ENCODE measurements around the gene SPAG16.

SPAG16 gene

GRCh38 chr2:214180071-214180470 lies 895.8 kb downstream of the SPAG16 start:
- H3K4me1 ChIP-seq (ENCODE audit: control insufficient read depth in 5 of 5, insufficient read depth in 5 of 5, low read length in 5 of 5), result no peaks in the 10 kb centered on the region
- no peak overlapping the region for H3K4me3 ChIP-seq (ENCODE audit: low read depth in 1 of 5, low read length in 5 of 5)
- H3K27me3 ChIP-seq (ENCODE audit: control insufficient read depth in 5 of 5, insufficient read depth in 4 of 5, low read length in 5 of 5), result no peaks in the 10 kb centered on the region
- no peak overlapping the region for H3K9ac ChIP-seq (ENCODE audit: low read length in 5 of 5)
- no peaks in the 10 kb centered on the region for H3K36me3 ChIP-seq (ENCODE audit: control insufficient read depth in 5 of 5, insufficient read depth in 5 of 5, low read length in 5 of 5)
- H3K27ac ChIP-seq (ENCODE audit: low read depth, low read length), result no peak overlapping the region
- H3K9me3 ChIP-seq (ENCODE audit: control insufficient read depth in 5 of 5, low read length in 5 of 5), result no peaks in the 10 kb centered on the region

DNA sequence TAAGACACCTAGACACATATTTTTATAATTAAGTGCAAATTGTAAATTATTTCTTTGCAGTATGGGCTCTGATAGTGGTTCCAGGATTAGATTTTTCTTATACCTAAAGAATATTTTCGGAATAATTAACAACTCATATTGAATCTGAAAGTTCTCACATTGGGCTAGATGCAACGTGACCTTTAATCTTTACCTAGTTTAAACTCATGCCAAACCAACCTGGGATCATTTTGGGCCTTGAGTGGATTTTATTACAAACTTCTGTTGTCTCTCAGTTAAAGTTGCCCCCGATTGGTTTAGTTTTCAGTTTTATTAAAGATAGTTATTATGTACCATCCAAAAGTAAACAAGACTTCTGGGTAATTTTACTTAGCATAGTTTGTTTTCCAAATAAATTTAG lies 896.4 kb downstream of the SPAG16 start:
- no peaks in the 10 kb centered on the region for H3K36me3 ChIP-seq (ENCODE audit: control insufficient read depth in 5 of 5, insufficient read depth in 5 of 5, low read length in 5 of 5)
- H3K4me3 ChIP-seq (ENCODE audit: low read depth in 1 of 5, low read length in 5 of 5), result no peak overlapping the region
- H3K27ac ChIP-seq (ENCODE audit: low read depth, low read length), result no peak overlapping the region
- H3K27me3 ChIP-seq (ENCODE audit: control insufficient read depth in 5 of 5, insufficient read depth in 4 of 5, low read length in 5 of 5), result no peaks in the 10 kb centered on the region
- no peak overlapping the region for H3K9ac ChIP-seq (ENCODE audit: low read length in 5 of 5)
- H3K9me3 ChIP-seq (ENCODE audit: control insufficient read depth in 5 of 5, low read length in 5 of 5), result no peaks in the 10 kb centered on the region
- no peaks in the 10 kb centered on the region for H3K4me1 ChIP-seq (ENCODE audit: control insufficient read depth in 5 of 5, insufficient read depth in 5 of 5, low read length in 5 of 5)

DNA sequence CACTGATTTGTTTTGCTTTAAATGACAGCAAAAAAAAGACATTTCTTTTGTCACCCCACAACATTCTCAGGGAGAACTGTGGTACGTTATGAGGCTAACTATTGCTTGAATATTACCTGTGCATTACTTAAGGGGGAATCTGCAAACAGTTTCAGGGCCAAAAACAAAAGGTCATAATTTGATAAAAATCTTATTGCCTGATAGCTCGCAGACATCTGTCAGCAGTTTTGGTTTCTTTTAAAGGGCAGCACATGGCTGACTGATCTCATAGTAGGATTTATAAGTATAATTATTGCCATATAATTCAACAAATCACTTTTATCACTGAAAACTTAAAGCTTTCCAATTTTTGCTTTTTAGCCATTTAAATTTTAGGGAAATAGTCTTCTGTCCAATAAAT lies 900.2 kb downstream of the SPAG16 start:
- Histone ChIP-seq H3K27me3 (ENCODE audit: control insufficient read depth in 5 of 5, insufficient read depth in 4 of 5, low read length in 5 of 5) (no peaks in the 10 kb centered on the region), H3K9me3 (ENCODE audit: control insufficient read depth in 5 of 5, low read length in 5 of 5) (no peaks in the 10 kb centered on the region), H3K4me3 (ENCODE audit: low read depth in 1 of 5, low read length in 5 of 5) (no peak overlapping the region), H3K9ac (ENCODE audit: low read length in 5 of 5) (no peak overlapping the region), H3K4me1 (ENCODE audit: control insufficient read depth in 5 of 5, insufficient read depth in 5 of 5, low read length in 5 of 5) (no peaks in the 10 kb centered on the region), H3K36me3 (ENCODE audit: control insufficient read depth in 5 of 5, insufficient read depth in 5 of 5, low read length in 5 of 5) (no peaks in the 10 kb centered on the region), H3K27ac (ENCODE audit: low read depth, low read length) (no peak overlapping the region)

- H3K4me3 ChIP-seq (ENCODE audit: low read depth in 1 of 5, low read length in 5 of 5), result no peak overlapping the region
- no peak overlapping the region for H3K27ac ChIP-seq (ENCODE audit: low read depth, low read length)
These were observed 901.3 kb downstream of the SPAG16 start for GRCh38 chr2:214185546-214185945.

GRCh38 chr2:214192711-214193110 lies 908.4 kb downstream of the SPAG16 start:
- Histone ChIP-seq H3K9me3 (ENCODE audit: control insufficient read depth in 5 of 5, low read length in 5 of 5) (no peaks in the 10 kb centered on the region), H3K9ac (ENCODE audit: low read length in 5 of 5) (no peak overlapping the region), H3K36me3 (ENCODE audit: control insufficient read depth in 5 of 5, insufficient read depth in 5 of 5, low read length in 5 of 5) (no peaks in the 10 kb centered on the region), H3K27me3 (ENCODE audit: control insufficient read depth in 5 of 5, insufficient read depth in 4 of 5, low read length in 5 of 5) (no peaks in the 10 kb centered on the region), H3K4me3 (ENCODE audit: low read depth in 1 of 5, low read length in 5 of 5) (no peak overlapping the region), H3K27ac (ENCODE audit: low read depth, low read length) (no peak overlapping the region), H3K4me1 (ENCODE audit: control insufficient read depth in 5 of 5, insufficient read depth in 5 of 5, low read length in 5 of 5) (no peaks in the 10 kb centered on the region)

More at GRCh38 chr2:214185546-214185945, 901.3 kb downstream of the SPAG16 start:
- H3K36me3 ChIP-seq (ENCODE audit: control insufficient read depth in 5 of 5, insufficient read depth in 5 of 5, low read length in 5 of 5), result no peaks in the 10 kb centered on the region
- no peaks in the 10 kb centered on the region for H3K27me3 ChIP-seq (ENCODE audit: control insufficient read depth in 5 of 5, insufficient read depth in 4 of 5, low read length in 5 of 5)
- H3K4me1 ChIP-seq (ENCODE audit: control insufficient read depth in 5 of 5, insufficient read depth in 5 of 5, low read length in 5 of 5), result no peaks in the 10 kb centered on the region
- H3K9me3 ChIP-seq (ENCODE audit: control insufficient read depth in 5 of 5, low read length in 5 of 5), result no peaks in the 10 kb centered on the region
- no peak overlapping the region for H3K9ac ChIP-seq (ENCODE audit: low read length in 5 of 5)

GRCh38 chr2:214193943-214194342 lies 909.7 kb downstream of the SPAG16 start:
- H3K9me3 ChIP-seq (ENCODE audit: control insufficient read depth in 5 of 5, low read length in 5 of 5), result no peaks in the 10 kb centered on the region
- no peaks in the 10 kb centered on the region for H3K36me3 ChIP-seq (ENCODE audit: control insufficient read depth in 5 of 5, insufficient read depth in 5 of 5, low read length in 5 of 5)
- H3K9ac ChIP-seq (ENCODE audit: low read length in 5 of 5), result no peak overlapping the region
- no peaks in the 10 kb centered on the region for H3K4me1 ChIP-seq (ENCODE audit: control insufficient read depth in 5 of 5, insufficient read depth in 5 of 5, low read length in 5 of 5)
- H3K4me3 ChIP-seq (ENCODE audit: low read depth in 1 of 5, low read length in 5 of 5), result no peak overlapping the region
- H3K27ac ChIP-seq (ENCODE audit: low read depth, low read length), result no peak overlapping the region
- no peaks in the 10 kb centered on the region for H3K27me3 ChIP-seq (ENCODE audit: control insufficient read depth in 5 of 5, insufficient read depth in 4 of 5, low read length in 5 of 5)

DNA sequence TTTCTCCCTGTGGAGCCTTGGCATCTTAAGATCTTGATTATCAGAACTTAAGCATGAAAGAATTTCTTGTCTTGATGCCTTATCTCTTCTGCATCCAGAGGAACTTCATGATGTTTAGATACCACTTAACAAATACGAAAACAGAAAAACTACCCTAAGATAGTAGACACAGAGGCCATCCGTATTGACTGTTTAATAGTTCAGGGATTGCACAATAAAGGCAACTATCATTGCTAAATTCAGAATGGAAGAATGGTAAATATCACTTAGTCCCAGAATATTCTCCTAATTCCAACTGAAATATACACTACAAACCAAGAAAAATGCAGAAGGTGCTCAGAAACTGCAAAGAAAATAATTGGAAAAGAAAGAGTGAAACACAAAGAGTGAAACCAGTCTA lies 912.0 kb downstream of the SPAG16 start:
- Histone ChIP-seq H3K27me3 (ENCODE audit: control insufficient read depth in 5 of 5, insufficient read depth in 4 of 5, low read length in 5 of 5) (no peaks in the 10 kb centered on the region), H3K4me1 (ENCODE audit: control insufficient read depth in 5 of 5, insufficient read depth in 5 of 5, low read length in 5 of 5) (no peaks in the 10 kb centered on the region), H3K9ac (ENCODE audit: low read length in 5 of 5) (no peak overlapping the region), H3K4me3 (ENCODE audit: low read depth in 1 of 5, low read length in 5 of 5) (no peak overlapping the region), H3K27ac (ENCODE audit: low read depth, low read length) (no peak overlapping the region), H3K36me3 (ENCODE audit: control insufficient read depth in 5 of 5, insufficient read depth in 5 of 5, low read length in 5 of 5) (no peaks in the 10 kb centered on the region), H3K9me3 (ENCODE audit: control insufficient read depth in 5 of 5, low read length in 5 of 5) (no peaks in the 10 kb centered on the region)

DNA sequence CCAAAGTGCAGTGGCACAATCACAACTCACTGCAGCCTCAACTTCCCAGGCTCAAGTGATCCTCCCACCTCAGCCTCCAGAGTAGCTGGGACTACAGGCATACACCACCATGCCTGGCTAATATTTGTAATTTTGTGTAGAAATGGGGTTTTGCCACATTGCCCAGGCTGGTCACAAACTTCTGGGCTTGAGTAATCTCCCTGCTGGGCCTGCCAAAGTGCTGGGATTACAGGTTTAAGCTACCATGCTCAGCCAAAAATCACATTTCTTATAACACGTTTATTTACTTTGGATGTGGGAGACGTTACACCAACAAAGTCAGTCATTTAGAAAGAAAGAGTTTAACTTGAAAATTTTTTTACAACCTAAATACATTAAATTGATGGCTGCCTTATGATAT lies 917.6 kb downstream of the SPAG16 start:
- H3K9me3 ChIP-seq (ENCODE audit: control insufficient read depth in 5 of 5, low read length in 5 of 5), result peaks cover 0 to 4% (median 0%) of the 10 kb centered on the region in 5 donors
- H3K4me3 ChIP-seq (ENCODE audit: low read depth in 1 of 5, low read length in 5 of 5), result no peak overlapping the region
- H3K9ac ChIP-seq (ENCODE audit: low read length in 5 of 5), result no peak overlapping the region
- H3K4me1 ChIP-seq (ENCODE audit: control insufficient read depth in 5 of 5, insufficient read depth in 5 of 5, low read length in 5 of 5), result no peaks in the 10 kb centered on the region
- H3K27me3 ChIP-seq (ENCODE audit: control insufficient read depth in 5 of 5, insufficient read depth in 4 of 5, low read length in 5 of 5), result no peaks in the 10 kb centered on the region
- H3K27ac ChIP-seq (ENCODE audit: low read depth, low read length), result no peak overlapping the region
- H3K36me3 ChIP-seq (ENCODE audit: control insufficient read depth in 5 of 5, insufficient read depth in 5 of 5, low read length in 5 of 5), result no peaks in the 10 kb centered on the region

GRCh38 chr2:214203214-214203613 lies 919.0 kb downstream of the SPAG16 start:
- H3K9ac ChIP-seq (ENCODE audit: low read length in 5 of 5), result no peak overlapping the region
- no peaks in the 10 kb centered on the region for H3K27me3 ChIP-seq (ENCODE audit: control insufficient read depth in 5 of 5, insufficient read depth in 4 of 5, low read length in 5 of 5)
- H3K4me3 ChIP-seq (ENCODE audit: low read depth in 1 of 5, low read length in 5 of 5), result no peak overlapping the region
- H3K27ac ChIP-seq (ENCODE audit: low read depth, low read length), result no peak overlapping the region
- H3K4me1 ChIP-seq (ENCODE audit: control insufficient read depth in 5 of 5, insufficient read depth in 5 of 5, low read length in 5 of 5), result no peaks in the 10 kb centered on the region
- H3K36me3 ChIP-seq (ENCODE audit: control insufficient read depth in 5 of 5, insufficient read depth in 5 of 5, low read length in 5 of 5), result no peaks in the 10 kb centered on the region
- peaks cover 0 to 4% (median 0%) of the 10 kb centered on the region in 5 donors for H3K9me3 ChIP-seq (ENCODE audit: control insufficient read depth in 5 of 5, low read length in 5 of 5)

- H3K36me3 ChIP-seq (ENCODE audit: control insufficient read depth in 5 of 5, insufficient read depth in 5 of 5, low read length in 5 of 5), result no peaks in the 10 kb centered on the region
- no peaks in the 10 kb centered on the region for H3K4me1 ChIP-seq (ENCODE audit: control insufficient read depth in 5 of 5, insufficient read depth in 5 of 5, low read length in 5 of 5)
- H3K4me3 ChIP-seq (ENCODE audit: low read depth in 1 of 5, low read length in 5 of 5), result no peak overlapping the region
- no peak overlapping the region for H3K9ac ChIP-seq (ENCODE audit: low read length in 5 of 5)
- no peak overlapping the region for H3K27ac ChIP-seq (ENCODE audit: low read depth, low read length)
- peaks cover 0 to 4% (median 0%) of the 10 kb centered on the region in 5 donors for H3K9me3 ChIP-seq (ENCODE audit: control insufficient read depth in 5 of 5, low read length in 5 of 5)
- no peaks in the 10 kb centered on the region for H3K27me3 ChIP-seq (ENCODE audit: control insufficient read depth in 5 of 5, insufficient read depth in 4 of 5, low read length in 5 of 5)
These were observed 919.6 kb downstream of the SPAG16 start for GRCh38 chr2:214203744-214204289.

DNA sequence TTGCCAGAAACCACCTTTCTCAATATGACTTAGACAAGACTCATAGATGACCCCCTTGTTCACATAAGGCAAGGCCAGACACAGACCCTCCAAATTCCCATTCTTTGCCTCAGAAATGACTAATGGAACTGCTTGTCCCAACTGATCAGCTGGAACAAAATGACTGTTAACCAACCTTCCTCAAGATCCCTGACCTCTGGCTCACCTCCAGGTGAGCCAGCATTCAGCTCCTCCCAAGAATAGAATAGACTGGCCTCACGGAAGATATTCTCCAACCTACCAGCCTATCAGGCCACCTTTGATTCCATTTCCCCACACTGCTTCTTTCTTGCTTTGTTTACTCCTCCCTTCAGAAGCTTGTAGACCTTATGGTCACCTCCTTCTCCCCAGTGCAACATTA lies 930.8 kb downstream of the SPAG16 start:
- H3K27ac ChIP-seq (ENCODE audit: low read depth, low read length), result no peak overlapping the region
- H3K9ac ChIP-seq (ENCODE audit: low read length in 5 of 5), result no peak overlapping the region
- H3K27me3 ChIP-seq (ENCODE audit: control insufficient read depth in 5 of 5, insufficient read depth in 4 of 5, low read length in 5 of 5), result no peaks in the 10 kb centered on the region
- no peaks in the 10 kb centered on the region for H3K36me3 ChIP-seq (ENCODE audit: control insufficient read depth in 5 of 5, insufficient read depth in 5 of 5, low read length in 5 of 5)
- no peaks in the 10 kb centered on the region for H3K4me1 ChIP-seq (ENCODE audit: control insufficient read depth in 5 of 5, insufficient read depth in 5 of 5, low read length in 5 of 5)
- no peak overlapping the region for H3K4me3 ChIP-seq (ENCODE audit: low read depth in 1 of 5, low read length in 5 of 5)
- no peaks in the 10 kb centered on the region for H3K9me3 ChIP-seq (ENCODE audit: control insufficient read depth in 5 of 5, low read length in 5 of 5)
